Astrocyte (in vitro differentiated cells and primary cell): ENCODE results near the gene ZNF555. TPM values are rescaled to one million over a fixed set of nuclear protein-coding genes. Genes with fewer than 3 reads are reported as not detected.
"Not testable (repeated sequence)": the region's sequence is repeated elsewhere in the genome, so short reads cannot be mapped to it uniquely, and the experiment has no call there.

Source experiments
- DNase-seq: peaks from one replicate; pipeline ENCODE4 v3.0.0-alpha.2; 2010; ENCODE audit warnings: low read depth
- FAIRE-seq: peaks from 2 replicates; lab custom pipeline; 2011; peaks lifted over from hg19 to GRCh38; lab: Jason Lieb, UNC
- H2AFZ ChIP-seq: 2 replicates; pipeline ENCODE4 v1.6.0; 2012; ENCODE audit warnings: low read depth, low read length, inconsistent platforms
- H3K27ac ChIP-seq: 2 replicates; pipeline ENCODE4 v1.5.1; 2011; ENCODE audit warnings: low read depth, low read length, inconsistent platforms
- H3K27me3 ChIP-seq: 2 replicates; pipeline ENCODE4 v1.6.0; 2011; ENCODE audit warnings: low read length, inconsistent platforms; ENCODE audit not compliant: insufficient read depth
- H3K36me3 ChIP-seq: 2 replicates; pipeline ENCODE4 v1.5.1; 2011; ENCODE audit warnings: low read length, inconsistent platforms; ENCODE audit not compliant: insufficient read depth
- H3K4me1 ChIP-seq: 2 replicates; pipeline ENCODE4 v1.5.1; 2011; ENCODE audit warnings: low read length, inconsistent platforms; ENCODE audit not compliant: insufficient read depth
- H3K4me2 ChIP-seq: 2 replicates; pipeline ENCODE4 v1.6.0; 2012; ENCODE audit warnings: low read length, inconsistent platforms
- H3K4me3 ChIP-seq: 2 replicates; pipeline ENCODE4 v1.5.1; 2011; ENCODE audit warnings: low read depth, mild to moderate bottlenecking, low read length, inconsistent platforms; ENCODE audit not compliant: insufficient read depth
- H3K79me2 ChIP-seq: 2 replicates; pipeline ENCODE4 v1.6.0; 2012; ENCODE audit warnings: mild to moderate bottlenecking, low read length, inconsistent platforms; ENCODE audit not compliant: insufficient read depth
- H3K9ac ChIP-seq: 2 replicates; pipeline ENCODE4 v1.6.0; 2012; ENCODE audit warnings: mild to moderate bottlenecking, low read length, inconsistent platforms
- H3K9me3 ChIP-seq: 2 replicates; pipeline ENCODE4 v1.5.1; 2012; ENCODE audit warnings: low read depth, mild to moderate bottlenecking, low read length, inconsistent platforms; ENCODE audit not compliant: insufficient read depth
- H4K20me1 ChIP-seq: 2 replicates; pipeline ENCODE4 v1.6.0; 2012; ENCODE audit warnings: low read length, inconsistent platforms; ENCODE audit not compliant: insufficient read depth
- H3K27ac Mint-ChIP-seq: one replicate; pipeline ENCODE4 v1.8.0; 2021; ENCODE audit warnings: mild to moderate bottlenecking, mixed read lengths; ENCODE audit not compliant: unreplicated experiment
- H3K27me3 Mint-ChIP-seq: one replicate; pipeline ENCODE4 v1.8.0; 2021; ENCODE audit warnings: low read depth, mixed read lengths; ENCODE audit not compliant: unreplicated experiment
- H3K36me3 Mint-ChIP-seq: one replicate; pipeline ENCODE4 v1.8.0; 2021; ENCODE audit warnings: low read depth, mixed read lengths; ENCODE audit not compliant: unreplicated experiment
- H3K4me1 Mint-ChIP-seq: one replicate; pipeline ENCODE4 v1.8.0; 2021; ENCODE audit warnings: low read depth, mixed read lengths; ENCODE audit not compliant: unreplicated experiment
- H3K4me3 Mint-ChIP-seq: one replicate; pipeline ENCODE4 v1.8.0; 2021; ENCODE audit warnings: mild to moderate bottlenecking, moderate library complexity, mixed read lengths; ENCODE audit not compliant: unreplicated experiment
- H3K9me3 Mint-ChIP-seq: one replicate; pipeline ENCODE4 v1.8.0; 2021; ENCODE audit warnings: mild to moderate bottlenecking, mixed read lengths; ENCODE audit not compliant: unreplicated experiment
- CTCF ChIP-seq: IDR thresholded peaks from 2 replicates; pipeline ENCODE4 v1.5.1; 2011; ENCODE audit warnings: low read depth, mild to moderate bottlenecking, inconsistent platforms, low read length, moderate library complexity; ENCODE audit not compliant: insufficient read depth
- EZH2 ChIP-seq: IDR thresholded peaks from 2 replicates; pipeline ENCODE4 v1.6.1; 2012; ENCODE audit warnings: mild to moderate bottlenecking, low read length, inconsistent platforms; ENCODE audit not compliant: insufficient read depth
- total RNA-seq: library from RNA; stranded (reverse); gene quantifications from 2 replicates; pipeline ENCODE4 v1.2.1, GENCODE V29; 2021

Gene ZNF555
- total RNA-seq, 1 donor from 2014 or later: 6.0 TPM

DNA sequence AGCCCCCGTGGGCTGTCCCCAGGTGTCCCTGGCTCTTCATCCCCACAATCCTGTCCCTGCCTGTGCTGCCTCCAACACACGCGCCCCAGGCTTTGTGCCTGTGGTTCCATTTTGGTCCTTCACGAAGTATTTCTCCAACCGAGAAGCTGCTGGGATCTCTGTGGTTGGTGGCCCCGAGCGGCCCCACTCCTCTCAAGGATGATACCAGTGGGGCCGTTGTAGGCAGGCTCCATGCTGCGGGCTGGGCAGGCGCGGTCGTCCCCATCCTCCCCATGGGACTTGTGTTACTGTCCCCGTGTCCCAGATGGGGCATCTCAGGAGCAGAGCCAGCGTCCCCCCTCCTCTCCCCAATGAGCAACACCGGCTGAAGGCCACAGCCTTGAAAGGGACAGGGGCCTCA lies 25.4 kb upstream of the ZNF555 start:
- Mint-ChIP-seq H3K27ac (no peak overlapping the region), H3K4me3 (no peak overlapping the region), H3K4me1 (no peaks in the 10 kb centered on the region), H3K36me3 (peaks cover 9% of the 10 kb centered on the region), H3K9me3 (no peaks in the 10 kb centered on the region), H3K27me3 (no peaks in the 10 kb centered on the region)
- Histone ChIP-seq H3K79me2 (peaks cover 4% of the 10 kb centered on the region), H3K27me3 (no peaks in the 10 kb centered on the region), H3K9ac (no peak overlapping the region), H3K9me3 (no peaks in the 10 kb centered on the region), H3K4me2 (no peak overlapping the region), H3K27ac (no peak overlapping the region), H3K4me3 (no peak overlapping the region), H3K4me1 (no peaks in the 10 kb centered on the region), H4K20me1 (no peaks in the 10 kb centered on the region), H3K36me3 (no peaks in the 10 kb centered on the region), H2AFZ (no peak overlapping the region)
- no peak for FAIRE-seq
- no peak for DNase-seq
- TF ChIP-seq EZH2: no peak
- TF ChIP-seq CTCF: no peak

- Histone ChIP-seq H3K4me1 (no peaks in the 10 kb centered on the region), H3K27me3 (no peaks in the 10 kb centered on the region), H3K27ac (no peak overlapping the region), H3K4me3 (no peak overlapping the region), H3K36me3 (no peaks in the 10 kb centered on the region), H3K9me3 (no peaks in the 10 kb centered on the region), H3K9ac (no peak overlapping the region), H3K79me2 (peaks cover 4% of the 10 kb centered on the region), H2AFZ (no peak overlapping the region), H3K4me2 (no peak overlapping the region), H4K20me1 (no peaks in the 10 kb centered on the region)
- TF ChIP-seq EZH2 (no peak), CTCF (no peak)
- peaks cover 13% of the 10 kb centered on the region for H3K36me3 Mint-ChIP-seq
- H3K4me1 Mint-ChIP-seq: no peaks in the 10 kb centered on the region
- no peaks in the 10 kb centered on the region for H3K9me3 Mint-ChIP-seq
- DNase-seq (no peak), FAIRE-seq (no peak)
- no peaks in the 10 kb centered on the region for H3K27me3 Mint-ChIP-seq
- no peak overlapping the region for H3K27ac Mint-ChIP-seq
- H3K4me3 Mint-ChIP-seq: no peak overlapping the region
These were observed 24.6 kb upstream of the ZNF555 start for GRCh38 chr19:2816641-2817040.

DNA sequence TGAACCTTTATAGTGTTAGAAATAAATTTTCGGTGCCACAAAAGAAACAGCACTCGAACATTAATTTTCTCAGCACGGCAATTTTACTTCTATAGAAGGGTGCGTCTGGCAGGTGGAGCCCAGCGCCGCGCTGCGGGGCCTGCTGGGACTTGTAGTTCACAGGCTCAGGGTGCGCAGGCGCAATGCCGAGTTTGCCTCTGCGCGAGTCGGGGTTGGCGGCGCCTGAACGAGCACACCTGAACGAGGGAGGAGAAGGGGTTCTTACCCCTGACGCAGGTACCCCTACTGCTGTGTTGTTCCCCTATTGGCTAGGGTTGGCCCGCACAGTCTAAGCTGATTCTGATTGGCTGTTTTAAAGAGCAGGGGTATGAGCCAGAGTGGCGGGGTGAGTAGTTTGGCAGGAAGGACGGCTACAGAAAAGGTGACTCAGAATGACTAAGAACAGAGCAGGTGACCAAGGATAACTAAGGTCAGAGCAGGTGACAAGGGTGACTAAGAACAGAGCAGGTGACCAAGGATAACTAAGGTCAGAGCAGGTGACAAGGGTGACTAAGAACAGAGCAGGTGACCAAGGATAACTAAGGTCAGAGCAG lies 23.9 kb upstream of the ZNF555 start:
- not testable (repeated sequence) for H2AFZ ChIP-seq, H3K9me3 ChIP-seq, H3K9me3 Mint-ChIP-seq, H3K4me3 Mint-ChIP-seq, DNase-seq, H3K36me3 ChIP-seq, H3K4me1 ChIP-seq, H3K4me3 ChIP-seq, FAIRE-seq, H3K9ac ChIP-seq, H3K27ac Mint-ChIP-seq, H3K79me2 ChIP-seq, H3K27me3 ChIP-seq, H3K4me1 Mint-ChIP-seq, H4K20me1 ChIP-seq, H3K27me3 Mint-ChIP-seq, H3K4me2 ChIP-seq, H3K27ac ChIP-seq
- peaks cover 14% of the 10 kb centered on the region for H3K36me3 Mint-ChIP-seq
